DND-41 (cell line): ENCODE data around the gene KSR1.

Source experiments
- ATAC-seq: fragments of 200-7000 bp; cut with Tn5 transposase; 3 replicates; pipeline ENCODE4 v1.9.1; 2021; ENCODE audit warnings: low read depth; ENCODE audit not compliant: insufficient read depth
- DNase-seq: peaks from one replicate; pipeline ENCODE4 v3.0.0-alpha.2; 2020
- H2AFZ ChIP-seq: 2 replicates; pipeline ENCODE4 v1.6.0; 2012; ENCODE audit warnings: low read depth, low read length
- H3K27ac ChIP-seq: 2 replicates; pipeline ENCODE4 v1.5.1; 2012; ENCODE audit warnings: low read length, inconsistent platforms
- H3K27me3 ChIP-seq: fragments of 200-600 bp; sonication (generic); 2 replicates; pipeline ENCODE4 v1.6.0; 2012; ENCODE audit warnings: low read length, mild to moderate bottlenecking, inconsistent platforms; ENCODE audit not compliant: insufficient read depth, poor library complexity
- H3K36me3 ChIP-seq: 2 replicates; pipeline ENCODE4 v1.5.1; 2012; ENCODE audit warnings: low read length, inconsistent platforms; ENCODE audit not compliant: insufficient read depth
- H3K4me1 ChIP-seq: 2 replicates; pipeline ENCODE4 v1.5.1; 2012; ENCODE audit warnings: mild to moderate bottlenecking, low read length; ENCODE audit not compliant: insufficient read depth
- H3K4me2 ChIP-seq: 2 replicates; pipeline ENCODE4 v1.6.0; 2012; ENCODE audit warnings: mild to moderate bottlenecking, moderate library complexity, low read length, inconsistent platforms; ENCODE audit not compliant: insufficient read depth
- H3K4me3 ChIP-seq, 2 experiments: fragments of 200-600 bp in 1 of 2; shearing (Covaris generic) in 1 of 2; 2 replicates each; pipeline ENCODE4 v1.5.1; 2012 to 2016; ENCODE audit warnings: inconsistent platforms in 2 of 2, low read length in 2 of 2, mild to moderate bottlenecking in 2 of 2, low read depth in 1 of 2, moderate library complexity in 1 of 2
- H3K79me2 ChIP-seq: 2 replicates; pipeline ENCODE4 v1.6.0; 2012; ENCODE audit warnings: low read length, inconsistent platforms; ENCODE audit not compliant: insufficient read depth
- H3K9ac ChIP-seq: 2 replicates; pipeline ENCODE4 v1.6.0; 2012; ENCODE audit warnings: low read depth, mild to moderate bottlenecking, inconsistent platforms, low read length, moderate library complexity
- H3K9me3 ChIP-seq: 2 replicates; pipeline ENCODE4 v1.5.1; 2012; ENCODE audit warnings: low read length, moderate library complexity, mild to moderate bottlenecking, inconsistent platforms; ENCODE audit not compliant: insufficient read depth, severe bottlenecking
- H4K20me1 ChIP-seq: 2 replicates; pipeline ENCODE4 v1.6.0; 2012; ENCODE audit warnings: low read length; ENCODE audit not compliant: insufficient read depth
- CTCF ChIP-seq: IDR thresholded peaks from 2 replicates; pipeline ENCODE4 v1.5.1; 2012; ENCODE audit warnings: borderline replicate concordance, low read length, moderate library complexity, mild to moderate bottlenecking; ENCODE audit not compliant: poor library complexity, severe bottlenecking; ENCODE audit errors: extremely low read depth
- EZH2 ChIP-seq: IDR thresholded peaks from 3 replicates; pipeline ENCODE4 v1.6.1; 2012; ENCODE audit warnings: borderline replicate concordance, low read depth, mild to moderate bottlenecking, moderate library complexity, low read length, inconsistent platforms; ENCODE audit not compliant: severe bottlenecking

The KSR1 gene

GRCh38 chr17:27554911-27555310 is 98.7 kb downstream of the KSR1 start:
- no peaks in the 10 kb centered on the region for H3K4me1 ChIP-seq
- H3K27me3 ChIP-seq: no peaks in the 10 kb centered on the region
- no peaks in the 10 kb centered on the region for H4K20me1 ChIP-seq
- H2AFZ ChIP-seq: no peak overlapping the region
- no peak for TF ChIP-seq CTCF
- TF ChIP-seq EZH2: no peak
- H3K4me2 ChIP-seq: no peak overlapping the region
- H3K36me3 ChIP-seq: no peaks in the 10 kb centered on the region
- DNase-seq (no peak), ATAC-seq (no peak)
- no peak overlapping the region for H3K9ac ChIP-seq
- no peaks in the 10 kb centered on the region for H3K9me3 ChIP-seq
- no peaks in the 10 kb centered on the region for H3K79me2 ChIP-seq
- no peak overlapping the region for H3K4me3 ChIP-seq
- no peak overlapping the region for H3K27ac ChIP-seq

GRCh38 chr17:27555339-27555738 is 99.1 kb downstream of the KSR1 start:
- no peak for TF ChIP-seq EZH2
- no peak for TF ChIP-seq CTCF
- H3K4me3 ChIP-seq: no peak overlapping the region
- ATAC-seq (no peak), DNase-seq (no peak)
- H3K27ac ChIP-seq: no peak overlapping the region
- H3K4me2 ChIP-seq: no peak overlapping the region
- no peaks in the 10 kb centered on the region for H3K36me3 ChIP-seq
- no peaks in the 10 kb centered on the region for H3K27me3 ChIP-seq
- H3K79me2 ChIP-seq: no peaks in the 10 kb centered on the region
- no peaks in the 10 kb centered on the region for H3K4me1 ChIP-seq
- H3K9me3 ChIP-seq: no peaks in the 10 kb centered on the region
- H3K9ac ChIP-seq: no peak overlapping the region
- no peaks in the 10 kb centered on the region for H4K20me1 ChIP-seq
- no peak overlapping the region for H2AFZ ChIP-seq

GRCh38 chr17:27558341-27558740 is 102.1 kb downstream of the KSR1 start:
- H3K4me3 ChIP-seq: no peak overlapping the region
- H3K9ac ChIP-seq: no peak overlapping the region
- ATAC-seq (no peak), DNase-seq (no peak)
- H2AFZ ChIP-seq: no peak overlapping the region
- no peaks in the 10 kb centered on the region for H3K4me1 ChIP-seq
- no peak overlapping the region for H3K4me2 ChIP-seq
- no peaks in the 10 kb centered on the region for H3K79me2 ChIP-seq
- no peaks in the 10 kb centered on the region for H4K20me1 ChIP-seq
- H3K27me3 ChIP-seq: no peaks in the 10 kb centered on the region
- TF ChIP-seq CTCF (no peak), EZH2 (no peak)
- no peak overlapping the region for H3K27ac ChIP-seq
- no peaks in the 10 kb centered on the region for H3K36me3 ChIP-seq
- H3K9me3 ChIP-seq: no peaks in the 10 kb centered on the region

- Histone ChIP-seq H3K27ac (no peak overlapping the region), H3K4me2 (no peak overlapping the region), H3K9me3 (no peaks in the 10 kb centered on the region), H3K79me2 (no peaks in the 10 kb centered on the region), H3K4me3 (no peak overlapping the region), H3K36me3 (no peaks in the 10 kb centered on the region), H3K27me3 (no peaks in the 10 kb centered on the region), H4K20me1 (no peaks in the 10 kb centered on the region), H2AFZ (no peak overlapping the region), H3K9ac (no peak overlapping the region), H3K4me1 (no peaks in the 10 kb centered on the region)
- ATAC-seq: no peak
- TF ChIP-seq EZH2 (no peak), CTCF (no peak)
- DNase-seq: no peak
Measured at GRCh38 chr17:27558842-27559505, 102.7 kb downstream of the KSR1 start.
